ENCODE measurements around the gene PRDM16.

GRCh38 chr1:3463013-3463385 is 394.0 kb downstream of the PRDM16 start:
- TF ChIP-seq CTCF (IDR thresholded peaks at IDR 0.05) (no peak), POLR2A (IDR thresholded peaks at IDR 0.05) (no peak)
